GM23248 (cell line): ENCODE results near the gene PTPRT.

Experiments
- EZH2 ChIP-seq: fragments of 200-600 bp; sonication (generic); IDR thresholded peaks from 2 replicates; pipeline ENCODE4 v1.6.1; 2018; ENCODE audit warnings: antibody characterized with exemption, mild to moderate bottlenecking; ENCODE audit not compliant: insufficient read depth, poor library complexity, severe bottlenecking
- EZH2phosphoT487 ChIP-seq: fragments of 200-600 bp; sonication (generic); IDR thresholded peaks from 2 replicates; pipeline ENCODE4 v1.6.1; 2018; ENCODE audit warnings: antibody characterized with exemption, moderate library complexity, mild to moderate bottlenecking, low read depth; ENCODE audit not compliant: insufficient read depth

GRCh38 chr20:42955713-42956112 is 234.0 kb downstream of the PTPRT start:
- no peak for TF ChIP-seq EZH2
- TF ChIP-seq EZH2phosphoT487: no peak
